Upper lobe of left lung (tissue), 4 donors: ENCODE data around the gene SETD6.

Experiments used
- POLR2A ChIP-seq, 4 donors: fragments of 450-650 bp; IDR thresholded peaks; one replicate each; pipeline ENCODE4 v1.5.1; 2016 to 2017; ENCODE audit warnings: antibody characterized with exemption in 4 of 4, mild to moderate bottlenecking in 2 of 4
- TF ChIP-seq, protein P1 (sequence below), 6 experiments: fragments of 450-650 bp in 4 of 6; fragments of 200-600 bp in 2 of 6; sonication (generic) in 2 of 6; IDR thresholded peaks; one replicate each; pipeline ENCODE4 v1.5.1; 2016 to 2019; ENCODE audit warnings: antibody characterized with exemption in 6 of 6

DNA sequence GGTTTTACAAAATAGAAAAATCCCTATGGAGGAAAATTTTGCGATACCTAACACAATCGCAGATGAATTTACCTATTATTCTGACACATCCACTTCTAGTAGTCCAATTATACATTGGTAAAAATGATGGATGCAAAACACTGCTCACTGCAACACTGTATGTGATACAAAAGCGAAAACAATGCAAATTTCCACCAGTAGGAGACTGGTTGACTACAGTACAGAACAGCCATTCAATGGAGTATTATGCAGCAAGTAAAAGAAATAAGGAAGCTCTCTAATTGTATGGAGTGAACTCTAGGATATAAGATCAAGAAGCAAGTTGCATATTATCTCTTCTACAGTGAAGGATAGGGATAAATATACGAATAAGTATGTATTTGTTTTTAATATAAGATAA, 48.5 kb downstream of the SETD6 start:
- TF ChIP-seq, protein P1, sequence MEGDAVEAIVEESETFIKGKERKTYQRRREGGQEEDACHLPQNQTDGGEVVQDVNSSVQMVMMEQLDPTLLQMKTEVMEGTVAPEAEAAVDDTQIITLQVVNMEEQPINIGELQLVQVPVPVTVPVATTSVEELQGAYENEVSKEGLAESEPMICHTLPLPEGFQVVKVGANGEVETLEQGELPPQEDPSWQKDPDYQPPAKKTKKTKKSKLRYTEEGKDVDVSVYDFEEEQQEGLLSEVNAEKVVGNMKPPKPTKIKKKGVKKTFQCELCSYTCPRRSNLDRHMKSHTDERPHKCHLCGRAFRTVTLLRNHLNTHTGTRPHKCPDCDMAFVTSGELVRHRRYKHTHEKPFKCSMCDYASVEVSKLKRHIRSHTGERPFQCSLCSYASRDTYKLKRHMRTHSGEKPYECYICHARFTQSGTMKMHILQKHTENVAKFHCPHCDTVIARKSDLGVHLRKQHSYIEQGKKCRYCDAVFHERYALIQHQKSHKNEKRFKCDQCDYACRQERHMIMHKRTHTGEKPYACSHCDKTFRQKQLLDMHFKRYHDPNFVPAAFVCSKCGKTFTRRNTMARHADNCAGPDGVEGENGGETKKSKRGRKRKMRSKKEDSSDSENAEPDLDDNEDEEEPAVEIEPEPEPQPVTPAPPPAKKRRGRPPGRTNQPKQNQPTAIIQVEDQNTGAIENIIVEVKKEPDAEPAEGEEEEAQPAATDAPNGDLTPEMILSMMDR (IDR thresholded peaks at IDR 0.05), result no peak
- TF ChIP-seq POLR2A (IDR thresholded peaks at IDR 0.05), result no peak
